ENCODE data around the gene ATP8B1. TPM values are rescaled to one million over a fixed set of nuclear protein-coding genes. Genes with fewer than 3 reads are reported as not detected.

Gene ATP8B1
- total and polyA plus RNA-seq, 2 of the 8 experiments (the other 6 are each of a cell fraction or from before 2014, with no cell fraction given): 1.1 to 4.6 TPM

DNA sequence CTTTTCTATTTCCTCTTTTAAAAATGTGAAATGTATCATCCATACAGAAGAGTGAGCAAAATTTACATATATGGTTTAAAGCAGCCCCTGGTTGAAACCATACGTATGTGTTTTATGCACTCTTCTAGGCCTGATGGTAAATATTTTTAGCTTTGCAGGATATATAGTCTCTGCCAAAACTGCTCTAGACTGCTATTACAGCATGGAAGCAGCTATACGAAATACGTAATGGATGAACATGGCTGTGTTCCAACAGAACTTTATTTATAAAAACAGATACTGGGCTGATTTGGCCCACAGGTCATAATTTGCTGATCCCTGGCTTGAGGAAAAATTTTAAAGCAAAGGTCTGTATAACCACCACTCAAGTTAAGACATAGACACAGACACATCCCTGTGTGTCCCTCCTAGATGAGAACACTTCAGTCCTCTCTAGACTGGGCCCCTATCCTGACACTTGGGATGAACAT, 42.5 kb upstream of the ATP8B1 start:
- Histone ChIP-seq H3K14ac (ENCODE audit: insufficient read length) (no peak overlapping the region), H3K56ac (replicated peaks; ENCODE audit: insufficient read length, low read depth, low read length) (no peak overlapping the region), H2BK12ac (ENCODE audit: low read depth, low read length) (no peak overlapping the region), H2BK5ac (ENCODE audit: low read depth, low read length) (no peak overlapping the region), H3K4me2 (ENCODE audit: insufficient read depth in 1 of 2, low read depth in 2 of 2, low read length in 2 of 2) (no peak overlapping the region), H4K8ac (ENCODE audit: extremely low read depth, insufficient read depth, low read length) (no peak overlapping the region), H4K91ac (replicated peaks; ENCODE audit: insufficient read length, low read length) (no peak overlapping the region), H3K4ac (replicated peaks; ENCODE audit: insufficient read length, low read depth, low read length) (no peak overlapping the region), H4K5ac (ENCODE audit: insufficient read length, low read depth, low read length) (no peak overlapping the region), H3K9ac (replicated peaks in 1 of 4; ENCODE audit: extremely low read depth in 1 of 4, low read depth in 3 of 4, low read length in 3 of 4) (no peak overlapping the region), H3K27ac (ENCODE audit: low read depth, low read length) (no peak overlapping the region), H2AK5ac (ENCODE audit: low read depth, low read length) (no peak overlapping the region), H3K36me3 (ENCODE audit: control insufficient read depth in 2 of 4, insufficient read depth in 4 of 4, low read length in 3 of 4) (no peaks in the 10 kb centered on the region), H3K27me3 (replicated peaks in 1 of 4; ENCODE audit: control insufficient read depth in 3 of 4, extremely low read depth in 1 of 4, insufficient read depth in 3 of 4, low read length in 3 of 4) (no peaks in the 10 kb centered on the region), H2BK120ac (replicated peaks; ENCODE audit: low read depth, low read length) (no peak overlapping the region), H4K20me1 (replicated peaks in 1 of 2; ENCODE audit: control insufficient read depth in 1 of 2, insufficient read depth in 2 of 2, low read length in 2 of 2) (no peaks in the 10 kb centered on the region), H2BK15ac (ENCODE audit: low read length) (no peak overlapping the region), H3K9me3 (ENCODE audit: insufficient read depth in 2 of 2, low read depth in 1 of 2, low read length in 1 of 2) (no peaks in the 10 kb centered on the region), H2BK20ac (ENCODE audit: low read length) (no peak overlapping the region), H3K79me2 (ENCODE audit: control insufficient read depth in 1 of 2, insufficient read depth in 2 of 2, low read length in 2 of 2) (no peaks in the 10 kb centered on the region), H3K18ac (ENCODE audit: extremely low read depth, low read length) (no peak overlapping the region), H3K4me3 (ENCODE audit: extremely low read depth in 1 of 4, insufficient read depth in 2 of 4, low read depth in 3 of 4, low read length in 4 of 4) (no peak overlapping the region), H2AFZ (ENCODE audit: low read length) (no peak overlapping the region), H3K79me1 (ENCODE audit: low read depth, low read length) (no peaks in the 10 kb centered on the region), H3K4me1 (replicated peaks in 1 of 4; ENCODE audit: control insufficient read depth in 3 of 4, insufficient read depth in 4 of 4, low read length in 3 of 4) (no peaks in the 10 kb centered on the region), H3K23me2 (ENCODE audit: low read depth, low read length) (no peaks in the 10 kb centered on the region; the same call in 1 of the 2 replicates), H3K23ac (ENCODE audit: insufficient read length) (no peak overlapping the region)
- ChIA-PET CTCF (ENCODE audit: partially characterized antibody) (interaction anchor here (0.8 to 5.7 kb wide), 3 partner anchors 9 to 37 kb away, joined by 3 to 25 read pairs (median 4); no protein-coding TSS in a partner anchor), POLR2A (ENCODE audit: partially characterized antibody) (no interaction called here)
- FAIRE-seq (no peak), DNase-seq (ENCODE audit: low read depth in 1 of 2, low spot score in 2 of 2) (no peak)
- 93% methylated on average over 3 of the region's 3 CpGs; no CpG with 5 or more reads in 1 of the 2 experiments for WGBS, 2 experiments (ENCODE audit: extremely low coverage in 1 of 2, insufficient coverage in 1 of 2, insufficient read length in 1 of 2, insufficient replicate concordance in 2 of 2, low coverage in 1 of 2, low lambda C conversion rate in 2 of 2, missing lambda C conversion rate in 1 of 2)
- TF ChIP-seq RXRA (IDR thresholded peaks at IDR 0.05; ENCODE audit: insufficient read depth, low read depth, low read length): no peak
- TF ChIP-seq, protein P1, sequence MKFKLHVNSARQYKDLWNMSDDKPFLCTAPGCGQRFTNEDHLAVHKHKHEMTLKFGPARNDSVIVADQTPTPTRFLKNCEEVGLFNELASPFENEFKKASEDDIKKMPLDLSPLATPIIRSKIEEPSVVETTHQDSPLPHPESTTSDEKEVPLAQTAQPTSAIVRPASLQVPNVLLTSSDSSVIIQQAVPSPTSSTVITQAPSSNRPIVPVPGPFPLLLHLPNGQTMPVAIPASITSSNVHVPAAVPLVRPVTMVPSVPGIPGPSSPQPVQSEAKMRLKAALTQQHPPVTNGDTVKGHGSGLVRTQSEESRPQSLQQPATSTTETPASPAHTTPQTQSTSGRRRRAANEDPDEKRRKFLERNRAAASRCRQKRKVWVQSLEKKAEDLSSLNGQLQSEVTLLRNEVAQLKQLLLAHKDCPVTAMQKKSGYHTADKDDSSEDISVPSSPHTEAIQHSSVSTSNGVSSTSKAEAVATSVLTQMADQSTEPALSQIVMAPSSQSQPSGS (IDR thresholded peaks at IDR 0.05; ENCODE audit: low read length): no peak
- TF ChIP-seq BACH1 (IDR thresholded peaks at IDR 0.05; ENCODE audit: low read length): no peak
- TF ChIP-seq KDM5A (IDR thresholded peaks at IDR 0.05; ENCODE audit: low read length): no peak
- TF ChIP-seq SRF (IDR thresholded peaks at IDR 0.05; ENCODE audit: low read depth, low read length): no peak
- TF ChIP-seq YY1 (IDR thresholded peaks at IDR 0.05; ENCODE audit: low read depth, low read length): no peak
- TF ChIP-seq SP4 (IDR thresholded peaks at IDR 0.05; ENCODE audit: low read length): no peak
- TF ChIP-seq NANOG (IDR thresholded peaks at IDR 0.05; ENCODE audit: insufficient read depth, low read depth, low read length, poor library complexity, severe bottlenecking): no peak
- TF ChIP-seq, protein P2, sequence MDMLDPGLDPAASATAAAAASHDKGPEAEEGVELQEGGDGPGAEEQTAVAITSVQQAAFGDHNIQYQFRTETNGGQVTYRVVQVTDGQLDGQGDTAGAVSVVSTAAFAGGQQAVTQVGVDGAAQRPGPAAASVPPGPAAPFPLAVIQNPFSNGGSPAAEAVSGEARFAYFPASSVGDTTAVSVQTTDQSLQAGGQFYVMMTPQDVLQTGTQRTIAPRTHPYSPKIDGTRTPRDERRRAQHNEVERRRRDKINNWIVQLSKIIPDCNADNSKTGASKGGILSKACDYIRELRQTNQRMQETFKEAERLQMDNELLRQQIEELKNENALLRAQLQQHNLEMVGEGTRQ (IDR thresholded peaks at IDR 0.05; ENCODE audit: low read length): no peak
- no peak for TF ChIP-seq CREB1 (IDR thresholded peaks at IDR 0.05)
- no peak for TF ChIP-seq GABPA (IDR thresholded peaks at IDR 0.05; ENCODE audit: borderline replicate concordance, insufficient read depth, low read length)
- no peak for TF ChIP-seq KDM1A (IDR thresholded peaks at IDR 0.05; ENCODE audit: borderline replicate concordance, low read length)

All from H1 (cell line).